ENCODE measurements around the gene FAM107B. TPM values are rescaled to one million over a fixed set of nuclear protein-coding genes. Genes with fewer than 3 reads are reported as not detected.

Gene FAM107B
- total and polyA plus RNA-seq, 2 experiments from 2014 or later = 11.0 to 17.6 TPM

DNA sequence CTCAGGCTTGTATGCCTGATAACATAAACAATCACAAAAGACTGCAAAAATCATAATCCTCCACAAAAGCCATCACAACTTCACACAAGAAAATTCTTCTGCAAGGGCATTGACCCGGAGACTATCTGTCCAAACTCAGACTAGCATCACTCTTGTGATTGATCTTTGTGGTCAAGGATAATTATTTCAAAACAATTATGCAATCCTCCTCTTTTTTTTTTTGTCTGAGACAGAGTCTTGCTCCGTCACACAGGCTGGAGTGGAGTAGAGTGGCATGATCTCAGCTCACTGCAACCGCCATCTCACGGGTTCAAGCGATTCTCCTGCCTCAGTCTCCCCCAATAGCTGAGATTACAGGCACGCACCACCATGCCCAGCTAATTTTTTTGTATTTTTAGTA is 41.0 kb upstream of the FAM107B start (continued):
- TF ChIP-seq ZNF114 (CRISPR knock-in tag; IDR thresholded peaks at IDR 0.05) = no peak
- TF ChIP-seq CREB1 (CRISPR knock-in tag; IDR thresholded peaks at IDR 0.05; ENCODE audit: low read depth) = no peak
- TF ChIP-seq STAT1 (IDR thresholded peaks at IDR 0.05; ENCODE audit: unreplicated experiment) = no peak

DNA sequence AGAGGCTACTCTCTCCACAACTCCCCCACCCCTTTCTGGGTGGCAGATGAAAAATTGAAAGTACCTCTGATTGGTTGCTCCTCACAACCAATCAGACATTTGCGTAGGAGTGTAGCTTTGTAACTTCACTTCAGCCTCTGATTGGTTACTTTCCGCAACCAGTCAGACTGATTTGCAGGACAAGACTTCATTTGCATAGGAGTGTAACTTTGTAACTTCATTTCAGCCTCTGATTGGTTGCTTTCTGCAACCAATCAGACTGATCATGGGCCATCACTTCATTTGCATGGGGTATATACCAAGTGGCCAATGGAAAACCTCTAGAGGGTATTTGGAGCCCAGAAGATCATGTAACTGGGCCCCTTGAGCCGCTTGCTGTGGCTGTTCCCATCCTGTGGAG is 37.6 kb upstream of the FAM107B start:
- Histone ChIP-seq H3K27ac (ENCODE audit: low read depth) (no peak overlapping the region), H3K4me3 (no peak overlapping the region), H3K4me2 (no peak overlapping the region), H3F3A (replicated peaks; ENCODE audit: low read depth) (no peaks in the 10 kb centered on the region), H2AFZ (peak overlapping the region; percentile 80; the same call in 1 of the 2 replicates), H3K4me1 (ENCODE audit: insufficient read depth) (no peaks in the 10 kb centered on the region), H3K9me2 (ENCODE audit: insufficient read depth) (no peaks in the 10 kb centered on the region), H3K79me2 (replicated peaks; ENCODE audit: insufficient read depth) (no peaks in the 10 kb centered on the region), H3K36me3 (ENCODE audit: insufficient read depth) (no peaks in the 10 kb centered on the region), H3K27me3 (ENCODE audit: insufficient read depth) (no peaks in the 10 kb centered on the region), H4K20me1 (replicated peaks; ENCODE audit: insufficient read depth) (no peaks in the 10 kb centered on the region)
- Mint-ChIP-seq H3K4me1 (peaks cover 5% of the 10 kb centered on the region; the same call in 2 of the 3 replicates), H3K4me3 (no peak overlapping the region), H3K9me3 (no peaks in the 10 kb centered on the region; the same call in 2 of the 3 replicates), H3K27ac (no peak overlapping the region), H3K27me3 (ENCODE audit: insufficient read depth, low read depth, poor library complexity) (no peaks in the 10 kb centered on the region), H3K36me3 (ENCODE audit: low read depth) (no peaks in the 10 kb centered on the region)
- peak; percentile 25 for DNase-seq (ENCODE audit: low spot score)
- ATAC-seq = peak; percentile 49; the same call in 2 of the 3 replicates
- TF ChIP-seq, protein P1, sequence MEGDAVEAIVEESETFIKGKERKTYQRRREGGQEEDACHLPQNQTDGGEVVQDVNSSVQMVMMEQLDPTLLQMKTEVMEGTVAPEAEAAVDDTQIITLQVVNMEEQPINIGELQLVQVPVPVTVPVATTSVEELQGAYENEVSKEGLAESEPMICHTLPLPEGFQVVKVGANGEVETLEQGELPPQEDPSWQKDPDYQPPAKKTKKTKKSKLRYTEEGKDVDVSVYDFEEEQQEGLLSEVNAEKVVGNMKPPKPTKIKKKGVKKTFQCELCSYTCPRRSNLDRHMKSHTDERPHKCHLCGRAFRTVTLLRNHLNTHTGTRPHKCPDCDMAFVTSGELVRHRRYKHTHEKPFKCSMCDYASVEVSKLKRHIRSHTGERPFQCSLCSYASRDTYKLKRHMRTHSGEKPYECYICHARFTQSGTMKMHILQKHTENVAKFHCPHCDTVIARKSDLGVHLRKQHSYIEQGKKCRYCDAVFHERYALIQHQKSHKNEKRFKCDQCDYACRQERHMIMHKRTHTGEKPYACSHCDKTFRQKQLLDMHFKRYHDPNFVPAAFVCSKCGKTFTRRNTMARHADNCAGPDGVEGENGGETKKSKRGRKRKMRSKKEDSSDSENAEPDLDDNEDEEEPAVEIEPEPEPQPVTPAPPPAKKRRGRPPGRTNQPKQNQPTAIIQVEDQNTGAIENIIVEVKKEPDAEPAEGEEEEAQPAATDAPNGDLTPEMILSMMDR (conservative IDR thresholded peaks at IDR 0.05; ENCODE audit: low read depth in 2 of 2) = no peak

DNA sequence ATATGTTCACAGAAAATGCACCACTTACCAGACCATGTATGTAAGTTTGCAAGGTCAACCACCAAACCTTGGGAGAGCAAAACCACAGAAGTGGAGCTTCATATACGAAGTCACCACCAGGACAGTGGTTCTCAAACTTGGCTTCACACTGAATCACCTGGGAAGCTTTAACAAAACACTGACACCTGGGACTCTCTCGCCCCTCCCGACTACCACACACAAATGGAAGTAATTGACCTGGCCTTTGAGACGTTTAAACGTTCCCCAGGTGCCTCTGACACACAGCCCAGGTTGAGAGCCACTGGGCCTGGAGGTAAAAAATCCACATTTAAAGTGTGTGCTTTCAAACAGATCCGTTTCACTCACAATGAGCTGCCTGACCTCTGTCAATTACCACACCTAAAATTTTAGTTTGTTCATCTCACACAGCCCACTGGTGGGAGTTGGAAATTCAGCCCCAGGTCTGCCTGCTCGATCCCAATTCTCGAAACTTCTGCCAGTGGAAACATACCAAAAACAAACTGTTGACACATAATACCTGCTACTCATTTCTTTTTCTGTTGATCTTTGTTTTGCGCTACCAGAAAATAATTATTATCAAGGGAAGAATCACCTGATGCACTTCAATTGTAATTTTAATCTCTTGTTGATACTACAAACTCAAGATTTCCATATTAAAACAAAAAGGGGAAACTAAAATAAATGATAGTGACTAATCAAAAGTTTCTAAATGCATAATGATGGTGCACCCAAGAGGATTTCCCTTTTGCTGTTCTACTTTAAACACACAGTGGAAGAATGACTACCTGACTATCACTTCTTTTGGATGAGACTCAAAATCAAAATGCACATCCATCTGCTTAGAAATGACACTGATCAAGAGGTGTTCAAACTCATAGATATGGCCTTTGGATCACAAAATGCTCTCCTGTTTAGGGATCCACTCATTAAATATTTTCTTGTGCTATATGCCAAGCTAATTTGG is 36.6 kb upstream of the FAM107B start:
- no peaks in the 10 kb centered on the region for H3K4me1 ChIP-seq (ENCODE audit: insufficient read depth)
- peak; percentile 50; the same call in 2 of the 3 replicates for ATAC-seq
- DNase-seq (ENCODE audit: low spot score) = peak; percentile 25
- Mint-ChIP-seq H3K27ac (no peak overlapping the region; the same call in none of the 2 replicates), H3K4me3 (no peak overlapping the region), H3K4me1 (peaks cover 5% of the 10 kb centered on the region; the same call in 2 of the 3 replicates), H3K9me3 (no peaks in the 10 kb centered on the region; the same call in 2 of the 3 replicates), H3K27me3 (ENCODE audit: insufficient read depth, low read depth, poor library complexity) (no peaks in the 10 kb centered on the region), H3K36me3 (ENCODE audit: low read depth) (no peaks in the 10 kb centered on the region)
- H3K79me2 ChIP-seq (replicated peaks; ENCODE audit: insufficient read depth) = no peaks in the 10 kb centered on the region
- H4K20me1 ChIP-seq (replicated peaks; ENCODE audit: insufficient read depth) = no peaks in the 10 kb centered on the region
- H3K27me3 ChIP-seq (ENCODE audit: insufficient read depth) = no peaks in the 10 kb centered on the region
- no peak overlapping the region; the same call in 1 of the 2 replicates for H2AFZ ChIP-seq
- no peak overlapping the region for H3K27ac ChIP-seq (ENCODE audit: low read depth)
- H3K36me3 ChIP-seq (ENCODE audit: insufficient read depth) = no peaks in the 10 kb centered on the region
- no peak overlapping the region for H3K4me2 ChIP-seq
- H3K4me3 ChIP-seq = no peak overlapping the region
- no peaks in the 10 kb centered on the region for H3K9me2 ChIP-seq (ENCODE audit: insufficient read depth)
- no peaks in the 10 kb centered on the region for H3F3A ChIP-seq (replicated peaks; ENCODE audit: low read depth)
- TF ChIP-seq, protein P1 (conservative IDR thresholded peaks at IDR 0.05; ENCODE audit: low read depth in 2 of 2) = no peak
- no peak for TF ChIP-seq EZH2 (IDR thresholded peaks at IDR 0.05; ENCODE audit: low read depth, unreplicated experiment)
- TF ChIP-seq CREB1 (CRISPR knock-in tag; IDR thresholded peaks at IDR 0.05; ENCODE audit: low read depth) = no peak
- no peak for TF ChIP-seq ZNF114 (CRISPR knock-in tag; IDR thresholded peaks at IDR 0.05)
- no peak for TF ChIP-seq EZH2phosphoT487 (IDR thresholded peaks at IDR 0.05; ENCODE audit: unreplicated experiment)
- TF ChIP-seq NANOG (IDR thresholded peaks at IDR 0.05; ENCODE audit: borderline replicate concordance) = no peak
- no peak for TF ChIP-seq ZNF331 (CRISPR knock-in tag; IDR thresholded peaks at IDR 0.05; ENCODE audit: low read depth)
- no peak for TF ChIP-seq POLR2AphosphoS5 (IDR thresholded peaks at IDR 0.05; ENCODE audit: low read depth)
- no peak for TF ChIP-seq JUNB (IDR thresholded peaks at IDR 0.05; ENCODE audit: unreplicated experiment)

Data from GM23338 (cell line).